Body of pancreas (tissue), 4 donors: ENCODE data around the gene WNT9B. TPM values are rescaled to one million over a fixed set of nuclear protein-coding genes. Genes with fewer than 3 reads are reported as not detected.
A peak's percentile ranks its signal among the peaks of the same experiment; 100 is the strongest.

Source experiments
- ATAC-seq: fragments of 150-250 bp; one replicate; pipeline ENCODE4 v1.9.1; 2016
- DNase-seq, 4 donors: peaks; one replicate each; pipeline ENCODE4 v3.0.0-alpha.2; 2019
- H3K27ac ChIP-seq, 4 donors: fragments of 200-600 bp; sonication (generic); 1 replicate in 3 of 4; 2 replicates in 1 of 4; pipeline versions ENCODE4 v1.5.1 to v1.6.1; 2016 to 2019; ENCODE audit warnings: mild to moderate bottlenecking in 1 of 4, mixed read lengths in 1 of 4, moderate library complexity in 1 of 4
- H3K27me3 ChIP-seq, 2 donors: fragments of 200-600 bp; sonication (generic); one replicate each; pipeline ENCODE4 v1.6.0; 2016; ENCODE audit warnings: mild to moderate bottlenecking in 1 of 2
- H3K36me3 ChIP-seq, 2 donors: fragments of 200-600 bp; sonication (generic); replicated peaks in 1 of 2; 2 replicates each; pipeline ENCODE4 v1.5.1; 2016; ENCODE audit warnings: low read depth in 2 of 2; ENCODE audit not compliant: insufficient read depth in 1 of 2
- H3K4me1 ChIP-seq: fragments of 200-600 bp; sonication (generic); one replicate; pipeline ENCODE4 v1.6.0; 2016
- H3K4me3 ChIP-seq, 2 donors: fragments of 200-600 bp; sonication (generic); 1 replicate in 1 of 2; 2 replicates in 1 of 2; pipeline ENCODE4 v1.5.1; 2016 to 2019
- H3K9me3 ChIP-seq, 3 donors: fragments of 200-600 bp; sonication (generic); 1 replicate in 2 of 3; 2 replicates in 1 of 3; pipeline ENCODE4 v1.5.1; 2016
- POLR2A ChIP-seq, 3 donors: fragments of 450-650 bp; IDR thresholded peaks; one replicate each; pipeline ENCODE4 v1.6.1; 2016; ENCODE audit warnings: antibody characterized with exemption in 3 of 3, mild to moderate bottlenecking in 2 of 3
- WGBS, 2 donors: methylation state at CpG; one replicate each; pipeline ENCODE4 v1.1.5; 2017; 5-methylcytosine and 5-hydroxymethylcytosine counted together
- intact Hi-C: fragments of 100-400 bp; cut with DNase I; formaldehyde crosslinking; loops from one replicate; pipeline ENCODE4 v1.15.1; 2023
- total RNA-seq, 2 donors: library from RNA; depleted of rRNA; stranded (reverse); fragments of >200 nt; gene quantifications; one replicate each; pipeline ENCODE4 v1.1.0, GENCODE V29; 2016
- TF ChIP-seq, protein P1 (sequence below), 7 experiments: fragments of 450-650 bp in 4 of 7; fragments of 200-600 bp in 3 of 7; sonication (generic) in 3 of 7; IDR thresholded peaks; one replicate each; pipeline ENCODE4 v1.5.1; 2016 to 2019; ENCODE audit warnings: antibody characterized with exemption in 7 of 7

Gene WNT9B
- total RNA-seq, 2 donors from 2014 or later, result not detected

DNA sequence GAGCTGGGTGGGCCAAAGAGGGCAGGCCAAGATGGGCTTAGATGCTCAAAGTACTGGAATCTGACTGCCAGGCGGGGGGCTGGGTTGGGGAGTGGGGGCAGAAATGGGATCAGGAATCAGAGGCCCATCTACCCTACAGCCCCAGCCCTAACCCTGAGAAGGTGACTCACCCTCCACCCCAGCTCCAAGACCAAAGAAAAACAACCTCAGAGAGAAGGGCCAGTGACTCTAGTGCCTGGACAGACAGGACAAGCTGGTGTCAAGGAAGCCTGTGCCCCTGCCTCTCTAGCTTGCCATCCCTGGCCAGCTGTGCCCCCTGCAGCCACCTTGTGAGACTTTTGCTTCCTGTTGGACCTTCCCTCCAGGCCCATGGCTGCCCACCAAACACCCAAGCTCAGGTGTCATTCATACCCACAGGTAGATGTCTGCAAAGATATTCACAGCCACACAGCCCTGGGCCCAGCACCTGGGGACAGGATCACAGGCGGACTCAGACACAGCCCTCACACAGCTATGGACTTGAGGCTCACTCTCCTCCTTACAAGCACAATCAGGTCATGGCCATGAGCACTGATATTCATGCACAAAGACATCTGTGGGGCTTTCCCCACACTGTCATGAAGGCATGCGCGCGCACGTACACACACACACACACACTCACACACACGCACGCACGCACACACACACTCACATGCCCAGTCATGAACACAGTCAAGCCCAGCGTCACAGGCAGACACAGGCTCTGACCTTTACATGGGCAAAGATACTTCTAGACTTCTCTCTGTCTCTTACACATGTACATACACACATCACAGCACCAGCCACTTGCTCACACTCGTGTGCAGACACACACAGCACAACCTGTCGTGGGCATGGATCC is 35.7 kb upstream of the WNT9B start:
- intact Hi-C loops, result no loop called here
- no peak overlapping the region for H3K27ac ChIP-seq
- H3K9me3 ChIP-seq, result no peaks in the 10 kb centered on the region
- no peak for TF ChIP-seq POLR2A (IDR thresholded peaks at IDR 0.05)
- TF ChIP-seq, protein P1, sequence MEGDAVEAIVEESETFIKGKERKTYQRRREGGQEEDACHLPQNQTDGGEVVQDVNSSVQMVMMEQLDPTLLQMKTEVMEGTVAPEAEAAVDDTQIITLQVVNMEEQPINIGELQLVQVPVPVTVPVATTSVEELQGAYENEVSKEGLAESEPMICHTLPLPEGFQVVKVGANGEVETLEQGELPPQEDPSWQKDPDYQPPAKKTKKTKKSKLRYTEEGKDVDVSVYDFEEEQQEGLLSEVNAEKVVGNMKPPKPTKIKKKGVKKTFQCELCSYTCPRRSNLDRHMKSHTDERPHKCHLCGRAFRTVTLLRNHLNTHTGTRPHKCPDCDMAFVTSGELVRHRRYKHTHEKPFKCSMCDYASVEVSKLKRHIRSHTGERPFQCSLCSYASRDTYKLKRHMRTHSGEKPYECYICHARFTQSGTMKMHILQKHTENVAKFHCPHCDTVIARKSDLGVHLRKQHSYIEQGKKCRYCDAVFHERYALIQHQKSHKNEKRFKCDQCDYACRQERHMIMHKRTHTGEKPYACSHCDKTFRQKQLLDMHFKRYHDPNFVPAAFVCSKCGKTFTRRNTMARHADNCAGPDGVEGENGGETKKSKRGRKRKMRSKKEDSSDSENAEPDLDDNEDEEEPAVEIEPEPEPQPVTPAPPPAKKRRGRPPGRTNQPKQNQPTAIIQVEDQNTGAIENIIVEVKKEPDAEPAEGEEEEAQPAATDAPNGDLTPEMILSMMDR (IDR thresholded peaks at IDR 0.05), result no peak
- ATAC-seq (no peak), DNase-seq (no peak)
- H3K4me3 ChIP-seq, result no peak overlapping the region
- H3K4me1 ChIP-seq, result peaks cover 13% of the 10 kb centered on the region
- WGBS, 2 donors, result 73 to 88% methylated on average over 12 of the region's 12 CpGs
- H3K27me3 ChIP-seq, result peaks cover 0 to 26% of the 10 kb centered on the region in 2 donors
- no peaks in the 10 kb centered on the region for H3K36me3 ChIP-seq

DNA sequence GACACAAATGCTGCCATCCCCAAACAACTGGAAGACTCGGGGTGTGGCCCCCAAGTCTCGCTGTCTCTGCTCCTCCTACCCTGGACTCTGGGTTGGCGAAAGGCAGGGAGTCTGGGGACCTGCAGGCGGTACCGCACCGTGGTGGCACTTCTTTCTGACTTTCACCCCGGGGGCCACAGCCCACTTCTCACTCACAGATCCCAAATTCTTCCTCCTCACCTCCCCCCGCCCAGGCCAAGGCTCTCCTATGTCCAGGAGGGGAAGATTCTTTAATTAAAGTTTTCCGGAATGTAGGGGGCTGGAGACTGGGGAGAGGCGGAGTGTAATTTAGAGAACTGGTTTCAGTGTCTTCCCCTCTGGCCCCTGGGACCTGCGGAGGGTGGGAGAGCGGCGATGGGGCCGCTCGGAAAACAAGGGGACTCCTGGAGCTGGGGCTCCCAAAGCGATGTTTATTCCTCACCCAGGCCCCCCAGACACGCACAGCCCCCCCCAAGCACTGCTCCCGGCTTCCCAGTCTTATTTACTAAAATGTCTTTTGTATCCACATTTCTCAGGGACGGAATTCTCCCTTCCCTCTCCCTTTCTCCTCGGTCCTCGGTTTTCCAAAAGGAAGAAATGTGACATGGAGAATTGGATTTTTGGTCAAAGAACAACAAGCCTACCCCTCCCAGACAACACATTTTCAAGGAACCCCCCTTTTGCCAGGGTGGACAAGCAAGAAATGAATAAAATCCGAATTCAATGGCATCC is 34.1 kb upstream of the WNT9B start:
- Histone ChIP-seq H3K4me1 (peaks cover 13% of the 10 kb centered on the region), H3K4me3 (no peak overlapping the region), H3K9me3 (no peaks in the 10 kb centered on the region), H3K27ac (no peak overlapping the region), H3K27me3 (peaks cover 0 to 34% of the 10 kb centered on the region in 2 donors), H3K36me3 (no peaks in the 10 kb centered on the region)
- intact Hi-C loops, result no loop called here
- WGBS, 2 donors, result 39 to 48% methylated on average over 20 to 22 of the region's 22 CpGs
- DNase-seq (no peak), ATAC-seq (no peak)
- TF ChIP-seq, protein P1 (IDR thresholded peaks at IDR 0.05), result no peak
- no peak for TF ChIP-seq POLR2A (IDR thresholded peaks at IDR 0.05)

GRCh38 chr17:46817901-46818209 is 33.5 kb upstream of the WNT9B start:
- intact Hi-C loops, result no loop called here
- ATAC-seq (no peak), DNase-seq (no peak)
- TF ChIP-seq POLR2A (IDR thresholded peaks at IDR 0.05), result no peak
- TF ChIP-seq, protein P1 (IDR thresholded peaks at IDR 0.05), result no peak
- WGBS, 2 donors, result 15 to 27% methylated on average over 5 of the region's 5 CpGs
- Histone ChIP-seq H3K36me3 (no peaks in the 10 kb centered on the region), H3K27me3 (peaks cover 0 to 34% of the 10 kb centered on the region in 2 donors), H3K27ac (no peak overlapping the region), H3K4me1 (peaks cover 13% of the 10 kb centered on the region), H3K9me3 (no peaks in the 10 kb centered on the region), H3K4me3 (no peak overlapping the region)

- Histone ChIP-seq H3K9me3 (no peaks in the 10 kb centered on the region), H3K27ac (no peak within 1 kb of the TSS), H3K4me1 (peaks cover 13% of the 10 kb centered on the region), H3K27me3 (peaks cover 0 to 34% of the 10 kb centered on the region in 2 donors), H3K4me3 (peak within 1 kb of the TSS in 1 of 2 donors; percentile 17), H3K36me3 (no peaks in the 10 kb centered on the region)
- WGBS, 2 donors, result 6 to 23% methylated on average over 12 to 41 of the region's 47 CpGs
- ATAC-seq, result peak; percentile 24
- DNase-seq, result no peak
- intact Hi-C loops, result no loop called here
- TF ChIP-seq POLR2A (IDR thresholded peaks at IDR 0.05), result no peak
Measured at GRCh38 chr17:46818316-46818928, 33.0 kb upstream of the WNT9B start, which contains the start of gene WNT3. TSS of gene WNT3 (minus strand) at chr17:46818692. CDS start at chr17:46818597, 95 bp downstream.
